ENCODE data around the gene KIAA0232.

DNA sequence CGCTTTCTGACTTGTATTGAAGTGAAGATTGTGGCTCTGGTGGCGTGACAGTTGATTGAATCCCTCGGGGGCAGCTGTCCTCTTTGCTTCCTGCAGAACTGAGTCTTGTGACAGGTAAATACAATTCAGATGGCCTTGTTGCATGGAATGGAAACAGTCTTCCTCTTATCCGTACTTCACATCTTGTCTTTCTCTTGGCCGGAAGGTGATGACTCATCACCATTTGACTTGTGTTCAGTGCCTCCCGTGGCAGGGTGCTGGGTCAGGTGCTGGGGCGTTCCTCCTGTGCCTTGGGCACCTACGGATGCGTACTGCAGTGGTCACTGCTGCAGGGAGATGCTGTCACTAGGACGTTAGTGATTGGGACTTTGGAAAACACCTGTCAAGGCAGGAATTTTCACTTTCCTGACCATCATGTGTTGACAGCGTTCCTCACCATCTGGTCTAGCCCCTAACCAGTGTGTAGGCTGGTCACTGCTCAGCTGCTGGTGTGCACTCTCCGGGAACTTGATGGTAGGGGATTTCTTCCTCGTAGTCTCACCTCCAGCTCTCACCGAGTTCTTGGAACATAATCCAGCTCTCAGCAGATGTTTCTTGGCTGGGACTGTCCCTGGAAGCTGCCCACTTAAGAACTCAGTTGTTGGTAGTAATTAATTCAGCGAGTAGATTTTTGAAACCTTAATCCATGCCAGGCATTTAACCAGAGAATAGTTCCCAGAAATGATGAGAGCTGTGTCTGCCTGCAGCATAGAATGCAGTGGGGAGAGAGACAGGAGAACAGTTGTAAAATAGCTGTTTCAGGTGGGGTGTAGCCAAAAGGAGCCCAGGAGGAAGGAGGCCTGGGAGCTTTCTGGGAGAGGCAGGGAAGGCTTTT, 134.3 kb downstream of the KIAA0232 start:
- TF ChIP-seq, protein P1, sequence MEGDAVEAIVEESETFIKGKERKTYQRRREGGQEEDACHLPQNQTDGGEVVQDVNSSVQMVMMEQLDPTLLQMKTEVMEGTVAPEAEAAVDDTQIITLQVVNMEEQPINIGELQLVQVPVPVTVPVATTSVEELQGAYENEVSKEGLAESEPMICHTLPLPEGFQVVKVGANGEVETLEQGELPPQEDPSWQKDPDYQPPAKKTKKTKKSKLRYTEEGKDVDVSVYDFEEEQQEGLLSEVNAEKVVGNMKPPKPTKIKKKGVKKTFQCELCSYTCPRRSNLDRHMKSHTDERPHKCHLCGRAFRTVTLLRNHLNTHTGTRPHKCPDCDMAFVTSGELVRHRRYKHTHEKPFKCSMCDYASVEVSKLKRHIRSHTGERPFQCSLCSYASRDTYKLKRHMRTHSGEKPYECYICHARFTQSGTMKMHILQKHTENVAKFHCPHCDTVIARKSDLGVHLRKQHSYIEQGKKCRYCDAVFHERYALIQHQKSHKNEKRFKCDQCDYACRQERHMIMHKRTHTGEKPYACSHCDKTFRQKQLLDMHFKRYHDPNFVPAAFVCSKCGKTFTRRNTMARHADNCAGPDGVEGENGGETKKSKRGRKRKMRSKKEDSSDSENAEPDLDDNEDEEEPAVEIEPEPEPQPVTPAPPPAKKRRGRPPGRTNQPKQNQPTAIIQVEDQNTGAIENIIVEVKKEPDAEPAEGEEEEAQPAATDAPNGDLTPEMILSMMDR (IDR thresholded peaks at IDR 0.05; ENCODE audit: low read depth, low read length): no peak
- TF ChIP-seq, protein P2, sequence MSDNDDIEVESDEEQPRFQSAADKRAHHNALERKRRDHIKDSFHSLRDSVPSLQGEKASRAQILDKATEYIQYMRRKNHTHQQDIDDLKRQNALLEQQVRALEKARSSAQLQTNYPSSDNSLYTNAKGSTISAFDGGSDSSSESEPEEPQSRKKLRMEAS (IDR thresholded peaks at IDR 0.05; ENCODE audit: low read depth, low read length): peak; percentile 81

Measured in NB4 (cell line).